Measurements from ENCODE around the gene TOP3B.

The TOP3B gene

DNA sequence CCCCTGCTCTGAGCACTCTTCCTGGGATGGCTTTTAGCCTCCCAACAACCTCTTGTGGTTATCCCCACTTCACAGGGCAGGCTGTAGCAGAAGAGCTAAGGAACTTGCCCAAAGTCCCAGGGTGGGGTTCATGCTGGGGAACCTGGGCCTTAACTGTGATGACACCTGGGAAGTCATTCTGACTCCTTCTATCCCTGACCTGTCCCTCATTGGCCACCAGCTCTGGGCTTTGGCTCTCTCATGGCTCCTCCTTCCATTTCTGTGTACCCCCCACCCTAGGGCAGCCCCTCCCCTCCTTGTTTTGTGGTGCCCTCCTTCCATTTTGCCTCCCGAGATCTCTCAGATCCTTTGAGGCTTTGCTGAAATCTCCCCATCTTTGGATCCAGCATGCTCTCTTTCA, 32.6 kb downstream of the TOP3B start:
- no peaks in the 10 kb centered on the region; the same call in 1 of the 2 replicates for H3K36me3 ChIP-seq (ENCODE audit: control insufficient read depth, insufficient read depth, low read length)
- H3K4me3 ChIP-seq (ENCODE audit: low read length): no peak overlapping the region
- H3K27ac ChIP-seq (ENCODE audit: low read length): no peak overlapping the region
- no peaks in the 10 kb centered on the region for H3K4me1 ChIP-seq (ENCODE audit: control insufficient read depth, insufficient read depth, low read length)
- no peak for DNase-seq (ENCODE audit: low read depth, low spot score)
- WGBS (ENCODE audit: insufficient coverage, insufficient read length): no CpG with 5 or more reads among the region's 1 CpG
- H3K27me3 ChIP-seq (ENCODE audit: control insufficient read depth, insufficient read depth, low read length): no peaks in the 10 kb centered on the region
- no peaks in the 10 kb centered on the region for H3K9me3 ChIP-seq (ENCODE audit: control insufficient read depth, insufficient read depth, low read length)

DNA sequence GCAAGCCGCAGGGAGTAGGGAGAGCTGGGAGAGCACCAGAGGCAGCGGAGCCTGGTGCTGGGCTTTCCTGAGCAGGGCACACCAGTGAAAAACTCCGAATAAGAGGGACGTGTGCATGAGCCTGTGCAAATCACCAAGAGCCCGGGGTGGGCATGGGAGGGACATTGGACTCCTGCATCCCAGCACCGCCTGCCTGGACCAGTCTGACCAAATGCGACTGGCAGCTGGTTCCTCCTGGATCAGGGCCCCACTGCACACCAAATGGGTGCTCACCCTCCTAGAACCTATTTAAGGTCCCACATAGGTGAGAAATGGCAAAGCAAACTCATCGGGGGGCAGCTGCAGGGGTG, 33.0 kb downstream of the TOP3B start:
- Histone ChIP-seq H3K27ac (ENCODE audit: low read length) (no peak overlapping the region), H3K4me3 (ENCODE audit: low read length) (no peak overlapping the region), H3K9me3 (ENCODE audit: control insufficient read depth, insufficient read depth, low read length) (no peaks in the 10 kb centered on the region), H3K36me3 (ENCODE audit: control insufficient read depth, insufficient read depth, low read length) (no peaks in the 10 kb centered on the region; the same call in 1 of the 2 replicates), H3K4me1 (ENCODE audit: control insufficient read depth, insufficient read depth, low read length) (no peaks in the 10 kb centered on the region), H3K27me3 (ENCODE audit: control insufficient read depth, insufficient read depth, low read length) (no peaks in the 10 kb centered on the region)
- no CpG with 5 or more reads among the region's 8 CpGs for WGBS (ENCODE audit: insufficient coverage, insufficient read length)
- DNase-seq (ENCODE audit: low read depth, low spot score): no peak

DNA sequence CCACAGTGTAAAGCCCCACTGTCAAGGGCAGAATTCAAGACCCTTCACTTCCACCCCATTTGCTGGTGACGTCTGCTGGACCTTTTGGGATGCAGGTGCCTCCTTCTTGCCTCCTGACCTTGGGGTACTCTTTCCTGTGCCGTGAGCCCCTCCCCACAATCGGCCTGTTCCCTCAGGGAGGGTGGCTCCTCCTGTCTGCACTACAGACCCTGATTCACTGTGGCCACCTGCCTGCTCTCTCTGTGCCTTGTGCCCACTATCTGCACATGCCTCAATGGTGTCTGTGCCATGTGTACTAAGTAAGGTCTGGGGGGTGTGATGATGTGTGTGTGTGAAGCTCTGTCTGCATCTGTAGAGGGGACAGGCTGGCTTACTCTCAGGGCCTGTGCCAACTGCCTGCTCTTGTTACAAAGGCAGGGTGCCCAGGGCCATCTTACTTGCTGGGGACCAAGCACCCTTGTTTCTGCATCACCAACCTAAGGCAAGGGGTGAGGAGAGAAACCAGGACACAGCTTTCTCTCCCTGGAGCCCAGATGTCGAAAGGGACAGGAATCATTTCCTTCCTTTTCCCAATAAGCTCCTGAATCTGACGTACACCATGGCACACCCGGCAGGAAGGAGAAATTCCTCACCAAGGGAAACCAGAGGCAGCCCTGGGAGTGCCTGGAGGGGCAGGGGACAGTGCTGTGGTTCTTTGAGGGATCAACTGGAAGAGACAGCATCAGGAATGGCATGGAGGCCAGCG, 33.6 kb downstream of the TOP3B start:
- no CpG with 5 or more reads among the region's 7 CpGs for WGBS (ENCODE audit: insufficient coverage, insufficient read length)
- DNase-seq (ENCODE audit: low read depth, low spot score): no peak
- Histone ChIP-seq H3K36me3 (ENCODE audit: control insufficient read depth, insufficient read depth, low read length) (no peaks in the 10 kb centered on the region; the same call in 1 of the 2 replicates), H3K27ac (ENCODE audit: low read length) (no peak overlapping the region), H3K4me1 (ENCODE audit: control insufficient read depth, insufficient read depth, low read length) (no peaks in the 10 kb centered on the region), H3K4me3 (ENCODE audit: low read length) (no peak overlapping the region), H3K27me3 (ENCODE audit: control insufficient read depth, insufficient read depth, low read length) (no peaks in the 10 kb centered on the region), H3K9me3 (ENCODE audit: control insufficient read depth, insufficient read depth, low read length) (no peaks in the 10 kb centered on the region)

DNA sequence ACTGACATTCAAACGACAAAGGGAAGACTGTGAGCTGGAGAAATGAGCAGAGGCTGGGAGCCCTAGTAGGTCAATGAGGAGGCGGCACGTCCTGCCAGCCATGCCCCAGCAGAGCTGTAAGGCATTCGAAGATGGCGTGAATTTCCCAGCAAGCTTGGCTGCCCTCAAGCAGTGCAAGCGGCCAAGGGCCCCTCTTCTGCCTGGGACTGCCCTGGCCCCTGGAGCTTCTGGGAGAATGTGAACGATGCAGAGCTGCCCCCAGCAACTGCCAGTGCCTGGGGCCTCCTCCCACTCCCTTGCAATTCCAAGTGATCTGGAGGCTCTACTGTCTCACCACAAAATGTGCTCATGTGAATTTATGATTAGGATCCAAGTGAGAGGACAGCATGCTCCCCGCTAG, 34.2 kb downstream of the TOP3B start:
- no peaks in the 10 kb centered on the region for H3K4me1 ChIP-seq (ENCODE audit: control insufficient read depth, insufficient read depth, low read length)
- H3K4me3 ChIP-seq (ENCODE audit: low read length): no peak overlapping the region
- H3K27me3 ChIP-seq (ENCODE audit: control insufficient read depth, insufficient read depth, low read length): no peaks in the 10 kb centered on the region
- no peaks in the 10 kb centered on the region for H3K9me3 ChIP-seq (ENCODE audit: control insufficient read depth, insufficient read depth, low read length)
- no peak for DNase-seq (ENCODE audit: low read depth, low spot score)
- no CpG with 5 or more reads among the region's 8 CpGs for WGBS (ENCODE audit: insufficient coverage, insufficient read length)
- H3K36me3 ChIP-seq (ENCODE audit: control insufficient read depth, insufficient read depth, low read length): no peaks in the 10 kb centered on the region; the same call in 1 of the 2 replicates
- H3K27ac ChIP-seq (ENCODE audit: low read length): no peak overlapping the region

DNA sequence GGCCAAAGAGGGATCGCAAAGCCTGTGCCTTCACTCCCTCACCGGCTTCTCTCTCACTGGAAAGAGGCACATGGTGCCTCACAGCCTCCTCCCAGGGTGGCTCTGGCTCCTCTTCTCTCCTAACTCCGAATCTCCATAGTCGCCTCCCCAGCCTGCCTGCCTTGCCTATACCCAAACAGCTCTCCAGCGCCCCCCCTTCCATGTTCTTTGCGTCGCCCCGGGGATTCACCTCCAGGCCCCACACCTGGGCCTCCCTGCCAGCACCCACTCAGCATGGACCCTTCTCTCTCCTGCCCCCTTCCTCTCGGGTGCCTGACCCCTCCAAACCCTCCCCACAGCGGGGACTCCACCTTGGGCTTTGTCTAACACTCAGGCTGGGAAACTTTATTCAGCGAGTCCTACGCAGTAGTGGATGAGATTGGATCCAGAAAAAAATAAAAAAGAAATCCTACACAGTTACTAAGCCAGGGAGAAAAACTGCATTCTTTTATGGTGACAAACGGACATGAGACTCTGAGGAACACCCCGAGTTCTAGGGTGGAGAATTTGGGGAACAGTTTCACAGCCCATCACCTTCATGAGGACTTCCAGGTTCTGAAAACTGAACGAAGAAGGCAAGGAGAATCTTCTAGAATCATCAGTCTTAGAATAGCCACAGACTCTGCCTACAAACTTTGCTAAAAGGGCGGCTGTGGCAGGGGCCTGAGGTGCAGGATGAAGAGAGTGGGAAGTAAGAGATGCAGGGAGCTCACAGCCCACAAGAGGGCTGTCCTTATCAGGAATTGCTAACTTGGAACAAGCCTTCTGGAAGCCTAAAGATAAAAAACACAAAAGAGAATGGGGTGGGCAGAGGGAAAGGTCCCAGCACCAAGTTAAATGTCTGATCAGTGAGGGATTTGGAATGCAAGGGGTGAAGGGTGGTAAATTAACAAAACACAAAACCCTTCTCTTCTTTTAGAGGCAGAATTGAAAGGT, 35.3 kb downstream of the TOP3B start:
- no peak overlapping the region for H3K4me3 ChIP-seq (ENCODE audit: low read length)
- H3K27me3 ChIP-seq (ENCODE audit: control insufficient read depth, insufficient read depth, low read length): no peaks in the 10 kb centered on the region
- no peaks in the 10 kb centered on the region; the same call in 1 of the 2 replicates for H3K36me3 ChIP-seq (ENCODE audit: control insufficient read depth, insufficient read depth, low read length)
- DNase-seq (ENCODE audit: low read depth, low spot score): no peak
- no peak overlapping the region for H3K27ac ChIP-seq (ENCODE audit: low read length)
- H3K9me3 ChIP-seq (ENCODE audit: control insufficient read depth, insufficient read depth, low read length): no peaks in the 10 kb centered on the region
- WGBS (ENCODE audit: insufficient coverage, insufficient read length): no CpG with 5 or more reads among the region's 16 CpGs
- H3K4me1 ChIP-seq (ENCODE audit: control insufficient read depth, insufficient read depth, low read length): no peaks in the 10 kb centered on the region

DNA sequence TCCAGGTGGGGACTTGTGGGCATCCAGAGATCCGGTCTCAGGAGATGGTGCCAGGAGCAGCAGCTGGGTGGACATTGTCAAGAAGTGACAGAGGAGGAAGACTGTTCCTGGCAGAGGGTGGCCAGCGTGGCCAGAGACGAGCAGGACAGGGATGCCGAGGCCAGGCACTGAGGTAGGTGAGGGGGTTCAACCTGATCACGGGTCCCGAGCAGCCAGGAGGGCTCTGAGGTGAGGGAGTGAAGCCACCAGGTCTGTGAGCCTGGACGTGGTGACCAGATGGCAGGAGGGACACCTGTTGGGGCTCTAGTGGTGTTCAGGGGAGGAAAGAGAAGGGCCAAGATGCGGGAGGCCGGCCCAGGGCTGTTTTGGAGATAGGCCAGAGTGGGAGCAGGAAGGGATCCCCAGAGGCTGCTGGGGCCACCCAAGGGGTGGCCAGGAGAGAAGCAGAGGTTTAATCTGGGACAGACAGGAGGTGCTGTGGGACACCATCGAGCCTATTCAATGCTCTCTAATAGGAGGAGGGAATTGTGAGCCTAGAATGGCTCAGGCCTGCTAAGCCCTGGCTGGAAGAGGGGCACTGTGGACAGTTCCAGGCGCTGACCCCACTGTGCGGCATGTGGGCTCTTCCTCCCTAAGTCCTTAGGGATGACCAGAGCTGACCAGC, 36.2 kb downstream of the TOP3B start:
- no CpG with 5 or more reads among the region's 12 CpGs for WGBS (ENCODE audit: insufficient coverage, insufficient read length)
- H3K27ac ChIP-seq (ENCODE audit: low read length): no peak overlapping the region

DNA sequence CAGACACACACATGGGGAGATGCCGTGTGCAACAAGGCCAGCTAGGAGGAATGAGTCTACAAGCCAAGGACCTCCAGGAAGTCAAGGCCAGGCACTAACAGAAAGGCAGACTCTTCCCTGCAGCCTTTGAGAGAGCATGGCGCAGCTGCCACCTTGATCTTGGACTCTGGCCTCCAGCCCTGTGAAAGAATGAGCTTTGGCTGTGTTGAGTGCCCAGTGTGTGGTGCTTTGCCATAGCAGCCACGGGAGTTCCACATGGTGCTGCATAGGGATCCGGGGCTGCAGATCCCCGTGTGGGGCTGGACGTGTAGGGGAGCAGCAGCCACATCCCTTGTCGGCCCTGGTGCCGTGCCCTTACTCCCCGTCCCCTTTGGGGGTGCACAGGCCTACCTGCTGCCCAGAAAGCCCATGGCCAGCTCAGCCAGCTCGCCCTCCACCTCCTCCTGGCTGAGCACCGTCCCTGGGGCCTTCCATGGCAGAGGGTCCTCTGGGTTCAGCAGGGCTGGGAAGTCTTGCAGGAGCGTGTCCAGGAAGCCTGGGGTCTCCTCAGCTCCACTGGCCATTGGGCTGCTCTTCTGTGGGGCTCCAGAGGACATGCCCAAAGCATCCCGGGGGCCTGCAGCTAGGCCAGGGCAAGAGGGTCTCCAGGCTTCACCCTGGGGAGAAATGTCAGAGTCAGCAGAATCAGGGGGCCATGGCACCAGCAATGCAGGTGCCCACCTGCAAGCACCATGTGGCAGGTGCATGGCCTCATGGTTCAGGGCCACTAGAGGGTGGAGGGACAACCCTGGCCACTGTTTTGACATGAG, 36.9 kb downstream of the TOP3B start:
- no CpG with 5 or more reads among the region's 13 CpGs for WGBS (ENCODE audit: insufficient coverage, insufficient read length)
- Histone ChIP-seq H3K36me3 (ENCODE audit: control insufficient read depth, insufficient read depth, low read length) (no peaks in the 10 kb centered on the region; the same call in 1 of the 2 replicates), H3K4me1 (ENCODE audit: control insufficient read depth, insufficient read depth, low read length) (no peaks in the 10 kb centered on the region), H3K27ac (ENCODE audit: low read length) (no peak overlapping the region), H3K4me3 (ENCODE audit: low read length) (no peak overlapping the region), H3K9me3 (ENCODE audit: control insufficient read depth, insufficient read depth, low read length) (no peaks in the 10 kb centered on the region), H3K27me3 (ENCODE audit: control insufficient read depth, insufficient read depth, low read length) (no peaks in the 10 kb centered on the region)
- no peak for DNase-seq (ENCODE audit: low read depth, low spot score)

More for the DNA sequence above, 36.2 kb downstream of the TOP3B start:
- no peaks in the 10 kb centered on the region for H3K27me3 ChIP-seq (ENCODE audit: control insufficient read depth, insufficient read depth, low read length)
- H3K4me1 ChIP-seq (ENCODE audit: control insufficient read depth, insufficient read depth, low read length): no peaks in the 10 kb centered on the region
- no peaks in the 10 kb centered on the region; the same call in 1 of the 2 replicates for H3K36me3 ChIP-seq (ENCODE audit: control insufficient read depth, insufficient read depth, low read length)
- H3K9me3 ChIP-seq (ENCODE audit: control insufficient read depth, insufficient read depth, low read length): no peaks in the 10 kb centered on the region
- no peak for DNase-seq (ENCODE audit: low read depth, low spot score)
- H3K4me3 ChIP-seq (ENCODE audit: low read length): no peak overlapping the region

DNA sequence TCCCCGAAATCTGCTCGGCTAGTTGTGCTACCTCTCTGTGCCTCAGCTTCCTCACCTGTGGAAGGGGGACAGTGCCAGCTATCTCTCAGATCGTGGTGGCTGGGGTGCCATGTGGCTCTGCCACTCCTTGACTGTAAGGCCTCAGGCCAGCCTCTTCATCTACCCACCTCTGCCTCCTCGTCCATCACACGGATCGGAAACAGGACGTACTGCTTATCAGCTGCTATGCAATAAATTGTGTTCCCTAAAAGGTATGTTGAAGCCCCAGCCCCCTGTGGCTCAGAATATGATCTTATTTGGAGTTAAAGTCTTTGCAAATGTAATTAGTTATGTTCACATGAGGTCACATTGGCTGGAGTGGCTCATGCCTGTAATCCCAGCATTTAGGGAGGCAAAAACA, 37.7 kb downstream of the TOP3B start:
- H3K27ac ChIP-seq (ENCODE audit: low read length): no peak overlapping the region
- H3K4me1 ChIP-seq (ENCODE audit: control insufficient read depth, insufficient read depth, low read length): no peaks in the 10 kb centered on the region
- DNase-seq (ENCODE audit: low read depth, low spot score): no peak
- no peaks in the 10 kb centered on the region; the same call in 1 of the 2 replicates for H3K36me3 ChIP-seq (ENCODE audit: control insufficient read depth, insufficient read depth, low read length)
- no peaks in the 10 kb centered on the region for H3K9me3 ChIP-seq (ENCODE audit: control insufficient read depth, insufficient read depth, low read length)
- WGBS (ENCODE audit: insufficient coverage, insufficient read length): no CpG with 5 or more reads among the region's 7 CpGs
- no peak overlapping the region for H3K4me3 ChIP-seq (ENCODE audit: low read length)
- H3K27me3 ChIP-seq (ENCODE audit: control insufficient read depth, insufficient read depth, low read length): no peaks in the 10 kb centered on the region

DNA sequence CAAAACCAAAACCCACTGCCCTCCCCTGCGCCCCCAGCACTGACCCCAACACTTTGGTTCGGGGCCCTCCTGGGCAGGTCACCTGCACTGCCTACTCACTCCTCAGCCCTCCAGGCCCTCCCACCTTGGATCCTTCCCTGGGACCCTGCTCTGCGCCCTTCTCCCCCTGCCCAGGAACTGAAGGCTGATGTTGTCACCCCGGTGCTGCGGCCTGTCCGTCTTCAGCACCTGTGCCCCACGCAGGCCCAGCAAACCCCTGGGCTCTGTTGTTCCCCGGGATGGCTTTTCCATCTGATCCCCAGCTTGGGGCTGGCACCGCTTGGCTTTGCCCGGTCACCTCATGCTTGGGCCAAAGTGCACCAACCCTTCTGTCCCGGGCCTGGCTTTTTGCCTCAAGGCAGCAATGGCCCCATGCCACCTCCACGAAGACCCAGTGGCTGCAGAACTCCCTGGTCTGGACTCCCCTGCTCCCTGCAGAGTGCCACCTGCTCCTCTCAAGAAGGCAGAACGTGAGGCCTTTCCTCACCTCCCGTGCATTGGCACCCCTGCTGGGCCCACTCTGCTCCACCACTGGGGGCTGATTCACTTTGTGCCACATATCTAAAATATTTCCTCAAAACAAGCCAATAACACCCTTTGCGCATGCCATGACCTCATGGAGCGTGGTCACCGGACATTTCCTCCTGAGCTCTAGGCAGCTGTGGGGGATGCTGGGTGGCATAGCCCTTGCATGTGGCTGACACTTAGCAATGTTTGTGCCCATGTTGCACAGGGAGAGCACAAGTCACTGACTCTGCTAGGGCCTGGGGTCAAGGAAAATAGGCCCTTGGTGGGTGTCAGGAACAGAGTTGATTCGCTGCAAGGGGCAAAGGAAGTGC, 38.8 kb downstream of the TOP3B start:
- no CpG with 5 or more reads among the region's 18 CpGs for WGBS (ENCODE audit: insufficient coverage, insufficient read length)
- H3K9me3 ChIP-seq (ENCODE audit: control insufficient read depth, insufficient read depth, low read length): no peaks in the 10 kb centered on the region
- DNase-seq (ENCODE audit: low read depth, low spot score): no peak
- H3K4me1 ChIP-seq (ENCODE audit: control insufficient read depth, insufficient read depth, low read length): no peaks in the 10 kb centered on the region
- no peaks in the 10 kb centered on the region; the same call in 1 of the 2 replicates for H3K36me3 ChIP-seq (ENCODE audit: control insufficient read depth, insufficient read depth, low read length)
- H3K27ac ChIP-seq (ENCODE audit: low read length): no peak overlapping the region
- no peak overlapping the region for H3K4me3 ChIP-seq (ENCODE audit: low read length)
- H3K27me3 ChIP-seq (ENCODE audit: control insufficient read depth, insufficient read depth, low read length): no peaks in the 10 kb centered on the region

Measured in iPS DF 6.9 (cell line).